ENCODE measurements around the gene IER5.

The IER5 gene

GRCh38 chr1:181135815-181136737 is 47.6 kb downstream of the IER5 start:
- DNase-seq: peak; percentile 94

GRCh38 chr1:181136738-181137122 is 48.2 kb downstream of the IER5 start:
- DNase-seq: no peak

GRCh38 chr1:181137217-181137743 is 48.8 kb downstream of the IER5 start:
- DNase-seq: no peak

GRCh38 chr1:181139631-181140061 is 51.1 kb downstream of the IER5 start:
- peak; percentile 60 for DNase-seq

- DNase-seq: no peak
Measured at GRCh38 chr1:181140398-181140797, 51.9 kb downstream of the IER5 start.

GRCh38 chr1:181140891-181141290 is 52.4 kb downstream of the IER5 start:
- no peak for DNase-seq

- peak; percentile 74 for DNase-seq
Measured at GRCh38 chr1:181141431-181141910, 53.0 kb downstream of the IER5 start.
